GM10847 (cell line): Measurements from ENCODE around the gene GADD45GIP1.

ENCODE experiments used
- POLR2A ChIP-seq: IDR thresholded peaks from 2 replicates; pipeline ENCODE4 v1.6.1; 2011; ENCODE audit not compliant: insufficient read length; ENCODE audit errors: extremely low read depth

Gene GADD45GIP1

GRCh38 chr19:12975221-12975741 lies 18.3 kb upstream of the GADD45GIP1 start:
- TF ChIP-seq POLR2A: no peak

GRCh38 chr19:12974301-12975220 lies 17.5 kb upstream of the GADD45GIP1 start:
- TF ChIP-seq POLR2A: no peak

- TF ChIP-seq POLR2A: no peak
These were observed 16.2 kb upstream of the GADD45GIP1 start for GRCh38 chr19:12973236-12973635.

- no peak for TF ChIP-seq POLR2A
These were observed 13.2 kb upstream of the GADD45GIP1 start for GRCh38 chr19:12970070-12970820.

- no peak for TF ChIP-seq POLR2A
These were observed 12.4 kb upstream of the GADD45GIP1 start, which contains the start of gene DAND5 for GRCh38 chr19:12969292-12969988. DAND5 (plus strand) TSS chr19:12969576; CDS start chr19:12969661, 85 bp downstream.

- no peak for TF ChIP-seq POLR2A
These were observed 10.9 kb upstream of the GADD45GIP1 start for GRCh38 chr19:12967907-12968306.

- TF ChIP-seq POLR2A: no peak
These were observed 8.8 kb upstream of the GADD45GIP1 start for GRCh38 chr19:12965812-12966135.

- no peak for TF ChIP-seq POLR2A
These were observed 8.2 kb upstream of the GADD45GIP1 start for GRCh38 chr19:12965017-12965811.

- no peak for TF ChIP-seq POLR2A
These were observed 2.5 kb upstream of the GADD45GIP1 start for GRCh38 chr19:12959481-12959880.

- no peak for TF ChIP-seq POLR2A
These were observed 1.0 kb downstream of the GADD45GIP1 start for GRCh38 chr19:12955996-12956395.

GRCh38 chr19:12954612-12954962 lies 2.4 kb downstream of the GADD45GIP1 start:
- TF ChIP-seq POLR2A: no peak

GRCh38 chr19:12953799-12954611 lies 3.0 kb downstream of the GADD45GIP1 start:
- no peak for TF ChIP-seq POLR2A

GRCh38 chr19:12953138-12953798 lies 3.8 kb downstream of the GADD45GIP1 start:
- peak; percentile 5 for TF ChIP-seq POLR2A
